ENCODE results near the gene TMEM245. TPM values are rescaled to one million over a fixed set of nuclear protein-coding genes. Genes with fewer than 3 reads are reported as not detected.

TMEM245 gene
- total RNA-seq, 4 donors from 2014 or later: 222 to 549 (median 318) TPM

DNA sequence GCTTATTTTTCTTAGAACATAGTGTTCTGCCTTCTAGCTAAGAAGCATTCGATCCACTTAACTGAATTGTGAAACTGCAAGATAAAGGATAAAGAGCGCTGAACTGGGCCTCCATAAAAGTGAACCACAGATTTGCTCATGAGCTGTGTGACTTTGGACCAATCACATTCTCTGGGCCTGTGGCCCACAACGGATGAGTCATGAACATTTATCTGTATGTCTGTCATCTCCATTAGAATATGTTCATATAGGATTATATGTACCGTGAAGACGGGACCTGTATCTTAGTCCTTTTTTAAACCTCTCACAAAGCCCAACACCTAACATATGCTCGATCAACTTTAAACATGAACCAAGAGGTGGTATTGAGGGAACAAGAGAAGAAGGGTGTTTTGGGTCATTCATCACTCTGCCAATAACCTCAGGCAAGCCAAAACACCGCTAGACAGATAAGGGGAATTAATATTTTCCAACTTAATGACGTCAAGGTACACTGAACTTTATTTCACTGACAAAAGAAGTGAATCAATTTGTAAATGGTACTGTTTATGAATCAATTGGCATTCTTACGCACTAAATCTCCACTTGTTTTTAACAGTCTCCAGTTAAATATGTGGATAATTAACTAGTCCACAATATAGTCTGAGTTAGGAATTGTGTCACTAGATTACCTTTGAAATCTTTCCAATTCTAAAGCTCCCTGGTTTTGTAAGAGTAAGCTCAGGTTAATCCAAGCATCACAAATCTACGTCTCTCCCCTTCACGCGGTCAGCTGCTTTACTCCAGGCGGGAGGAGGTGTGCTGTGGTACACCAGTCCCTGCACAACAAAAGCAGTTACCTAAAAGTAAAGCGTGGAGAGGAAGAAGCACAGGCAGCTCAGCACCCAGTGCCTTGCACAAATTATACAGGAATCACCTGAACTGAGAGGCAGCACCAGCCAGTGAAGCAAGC lies 1.6 kb downstream of the TMEM245 start:
- intact Hi-C loops (cut with DNase I): loop anchor here (2.0 kb wide), 1 partner anchor 49 kb away; no protein-coding TSS in a partner anchor
- Histone ChIP-seq H3K9me3 (no peaks in the 10 kb centered on the region), H3K36me3 (no peaks in the 10 kb centered on the region), H3K4me3 (replicated peaks in 1 of 3) (peak overlapping the region; percentile 67 to 83 (median 78)), H3K27ac (peak overlapping the region; percentile 96 to 98 (median 97)), H3K4me1 (peaks cover 33 to 41% of the 10 kb centered on the region in 2 donors), H3K27me3 (no peaks in the 10 kb centered on the region)
- 33 to 36% methylated on average over 14 of the region's 14 CpGs for WGBS, 2 donors
- peak in 1 of 2 donors; percentile 85 for TF ChIP-seq POLR2A (IDR thresholded peaks at IDR 0.05)
- no peak for TF ChIP-seq CTCF (IDR thresholded peaks at IDR 0.05)
- peak; percentile 80 to 85 for DNase-seq

GRCh38 chr9:109115931-109116526 lies 3.7 kb downstream of the TMEM245 start:
- Histone ChIP-seq H3K4me3 (replicated peaks in 1 of 3) (no peak overlapping the region), H3K27ac (peak overlapping the region; percentile 96 to 98 (median 97)), H3K9me3 (no peaks in the 10 kb centered on the region), H3K27me3 (no peaks in the 10 kb centered on the region), H3K36me3 (no peaks in the 10 kb centered on the region), H3K4me1 (peaks cover 53 to 60% of the 10 kb centered on the region in 2 donors)
- DNase-seq: peak; percentile 50 to 54
- WGBS, 2 donors: 77 to 85% methylated on average over 3 of the region's 3 CpGs
- TF ChIP-seq POLR2A (IDR thresholded peaks at IDR 0.05): no peak
- TF ChIP-seq CTCF (IDR thresholded peaks at IDR 0.05): no peak
- intact Hi-C loops (cut with DNase I): no loop called here

GRCh38 chr9:109114670-109115069 lies 5.1 kb downstream of the TMEM245 start:
- peak overlapping the region; percentile 96 to 98 (median 97) for H3K27ac ChIP-seq
- peaks cover 65 to 70% of the 10 kb centered on the region in 2 donors for H3K4me1 ChIP-seq
- peak; percentile 59 to 64 for DNase-seq
- no peak overlapping the region for H3K4me3 ChIP-seq (replicated peaks in 1 of 3)
- H3K9me3 ChIP-seq: no peaks in the 10 kb centered on the region
- H3K27me3 ChIP-seq: no peaks in the 10 kb centered on the region
- no peak for TF ChIP-seq CTCF (IDR thresholded peaks at IDR 0.05)
- no peak for TF ChIP-seq POLR2A (IDR thresholded peaks at IDR 0.05)
- H3K36me3 ChIP-seq: no peaks in the 10 kb centered on the region
- 19 to 46% methylated on average over 3 of the region's 3 CpGs for WGBS, 2 donors
- intact Hi-C loops (cut with DNase I): no loop called here

- 58 to 63% methylated on average over 12 of the region's 12 CpGs for WGBS, 2 donors
- intact Hi-C loops (cut with DNase I): no loop called here
Measured at GRCh38 chr9:109113892-109114609, 5.7 kb downstream of the TMEM245 start.

More at GRCh38 chr9:109113892-109114609, 5.7 kb downstream of the TMEM245 start:
- Histone ChIP-seq H3K27me3 (no peaks in the 10 kb centered on the region), H3K27ac (peak overlapping the region; percentile 96 to 98 (median 98)), H3K36me3 (no peaks in the 10 kb centered on the region), H3K4me1 (peaks cover 72 to 76% of the 10 kb centered on the region in 2 donors), H3K9me3 (no peaks in the 10 kb centered on the region), H3K4me3 (replicated peaks in 1 of 3) (no peak overlapping the region)
- peak; percentile 82 to 86 for DNase-seq
- peak in 1 of 2 donors; percentile 72 for TF ChIP-seq POLR2A (IDR thresholded peaks at IDR 0.05)
- peak in 1 of 6 experiments; percentile 17 for TF ChIP-seq CTCF (IDR thresholded peaks at IDR 0.05)
